IMR-90 (cell line): ENCODE measurements around the gene CNIH2. TPM values are rescaled to one million over a fixed set of nuclear protein-coding genes. Genes with fewer than 3 reads are reported as not detected.

ENCODE experiments used
- ATAC-seq: fragments of 200-7000 bp; cut with Tn5 transposase; 2 replicates; pipeline ENCODE4 v1.9.1; 2020; ENCODE audit warnings: low read depth, mild to moderate bottlenecking, moderate library complexity
- BruUV-seq: library from RNA; stranded (reverse); fragments of 400-500 nt; replicated peaks from 2 replicates; lab custom pipeline; 2021; lab: Mats Ljungman, UMichigan
- CTCF ChIA-PET: fragments of 300-600 bp; formaldehyde crosslinking; extraction: SDS; loops from one replicate; lab custom pipeline; 2021; ENCODE audit warnings: antibody characterized with exemption; lab: Yijun Ruan, JAX
- POLR2A ChIA-PET: fragments of 300-600 bp; sonication (Branson Sonifier 250); formaldehyde crosslinking; loops from one replicate; lab custom pipeline; 2022; ENCODE audit warnings: antibody characterized with exemption; ENCODE audit not compliant: unreplicated experiment; lab: Charles Lee
- DNase-seq: peaks from one replicate; pipeline ENCODE4 v3.0.0; 2013
- H2AFZ ChIP-seq: replicated peaks from 2 replicates; pipeline ENCODE3; 2013; ENCODE audit warnings: low read length, mild to moderate bottlenecking; ENCODE audit not compliant: poor library complexity
- H2AK5ac ChIP-seq: 2 replicates; pipeline ENCODE4 v1.6.1; 2013; ENCODE audit warnings: low read depth, low read length, inconsistent platforms
- H2AK9ac ChIP-seq: replicated peaks from 2 replicates; pipeline ENCODE3; 2013; ENCODE audit warnings: mild to moderate bottlenecking, low read depth, low read length, moderate library complexity; ENCODE audit not compliant: poor library complexity
- H2BK120ac ChIP-seq: 2 replicates; pipeline ENCODE4 v1.6.1; 2013; ENCODE audit warnings: low read depth, low read length, inconsistent platforms
- H2BK15ac ChIP-seq: 3 replicates; pipeline ENCODE4 v1.6.1; 2013; ENCODE audit warnings: low read depth, low read length, inconsistent platforms
- H2BK20ac ChIP-seq: 2 replicates; pipeline ENCODE4 v1.6.1; 2013; ENCODE audit warnings: low read depth, mild to moderate bottlenecking, inconsistent platforms, low read length, moderate library complexity
- H2BK5ac ChIP-seq: 2 replicates; pipeline ENCODE4 v1.6.1; 2013; ENCODE audit warnings: mild to moderate bottlenecking, low read depth, low read length, inconsistent platforms; ENCODE audit not compliant: poor library complexity, severe bottlenecking
- H3K14ac ChIP-seq: replicated peaks from 2 replicates; pipeline ENCODE4 v1.6.1; 2013; ENCODE audit warnings: low read depth, low read length, inconsistent platforms
- H3K18ac ChIP-seq: 2 replicates; pipeline ENCODE4 v1.6.1; 2013; ENCODE audit warnings: low read depth, low read length, control low read depth
- H3K23ac ChIP-seq: 2 replicates; pipeline ENCODE4 v1.6.1; 2013; ENCODE audit warnings: low read depth, low read length, inconsistent platforms
- H3K27ac ChIP-seq: 2 replicates; pipeline ENCODE4 v1.5.1; 2013; ENCODE audit warnings: mild to moderate bottlenecking, control low read depth, low read length; ENCODE audit not compliant: insufficient read depth
- H3K27me3 ChIP-seq: 2 replicates; pipeline ENCODE4 v1.6.1; 2013; ENCODE audit warnings: low read length; ENCODE audit not compliant: control insufficient read depth, insufficient read depth
- H3K36me3 ChIP-seq: 2 replicates; pipeline ENCODE4 v1.6.1; 2013; ENCODE audit warnings: low read length, mixed read lengths; ENCODE audit not compliant: control insufficient read depth, insufficient read depth
- H3K4ac ChIP-seq: 2 replicates; pipeline ENCODE4 v1.6.1; 2013; ENCODE audit warnings: low read depth, low read length, inconsistent platforms
- H3K4me1 ChIP-seq: 2 replicates; pipeline ENCODE4 v1.6.1; 2013; ENCODE audit warnings: low read length, mixed read lengths; ENCODE audit not compliant: control insufficient read depth, insufficient read depth
- H3K4me2 ChIP-seq: 2 replicates; pipeline ENCODE4 v1.6.1; 2013; ENCODE audit warnings: low read depth, mild to moderate bottlenecking, control low read depth, low read length, moderate library complexity
- H3K4me3 ChIP-seq: 2 replicates; pipeline ENCODE4 v1.5.1; 2013; ENCODE audit warnings: low read depth, mild to moderate bottlenecking, control low read depth, low read length, moderate library complexity; ENCODE audit not compliant: insufficient read depth
- H3K56ac ChIP-seq: 2 replicates; pipeline ENCODE4 v1.6.1; 2013; ENCODE audit warnings: low read length, inconsistent platforms; ENCODE audit not compliant: insufficient read depth; ENCODE audit errors: extremely low read depth
- H3K79me1 ChIP-seq, 2 experiments: 2 replicates each; pipeline ENCODE4 v1.6.1; 2013; ENCODE audit warnings: low read length in 2 of 2, inconsistent platforms in 1 of 2, low read depth in 1 of 2
- H3K9ac ChIP-seq: 2 replicates; pipeline ENCODE4 v1.6.1; 2013; ENCODE audit warnings: low read depth, low read length, control low read depth
- H3K9me1 ChIP-seq: 2 replicates; pipeline ENCODE4 v1.6.1; 2013; ENCODE audit warnings: low read length, inconsistent platforms; ENCODE audit not compliant: insufficient read depth
- H3K9me3 ChIP-seq: 2 replicates; pipeline ENCODE4 v1.6.1; 2013; ENCODE audit warnings: low read length; ENCODE audit not compliant: control insufficient read depth, insufficient read depth
- H4K20me1 ChIP-seq: 2 replicates; pipeline ENCODE4 v1.6.1; 2013; ENCODE audit warnings: low read length, inconsistent platforms; ENCODE audit not compliant: insufficient read depth
- H4K5ac ChIP-seq: 2 replicates; pipeline ENCODE4 v1.6.1; 2013; ENCODE audit warnings: mild to moderate bottlenecking, low read depth, low read length, control low read depth
- H4K8ac ChIP-seq, 2 experiments: 2 replicates each; pipeline ENCODE4 v1.6.1; 2013; ENCODE audit warnings: low read depth in 2 of 2, low read length in 2 of 2, control low read depth in 1 of 2, inconsistent platforms in 1 of 2
- H4K91ac ChIP-seq: 2 replicates; pipeline ENCODE4 v1.6.1; 2013; ENCODE audit warnings: low read depth, low read length, inconsistent platforms; ENCODE audit not compliant: insufficient read depth
- BHLHE40 ChIP-seq: fragments of 150-350 bp; IDR thresholded peaks from 2 replicates; pipeline ENCODE4 v1.6.1; 2016; ENCODE audit warnings: mild to moderate bottlenecking, low read depth, low read length
- CEBPB ChIP-seq: IDR thresholded peaks from 2 replicates; pipeline ENCODE4 v1.6.1; 2012; ENCODE audit warnings: low read depth, low read length, improper control_type of control experiment
- ELK1 ChIP-seq: fragments of 150-350 bp; IDR thresholded peaks from 2 replicates; pipeline ENCODE4 v1.6.1; 2016; ENCODE audit warnings: low read depth, mild to moderate bottlenecking, low read length, moderate library complexity, borderline replicate concordance
- MAZ ChIP-seq: IDR thresholded peaks from 2 replicates; pipeline ENCODE4 v1.6.1; 2012; ENCODE audit warnings: low read depth, mild to moderate bottlenecking, low read length, improper control_type of control experiment, moderate library complexity, borderline replicate concordance
- MXI1 ChIP-seq: IDR thresholded peaks from 2 replicates; pipeline ENCODE4 v1.6.1; 2012; ENCODE audit warnings: low read depth, mild to moderate bottlenecking, low read length, moderate library complexity, borderline replicate concordance
- POLR2A ChIP-seq: IDR thresholded peaks from 2 replicates; pipeline ENCODE4 v1.6.1; 2012; ENCODE audit warnings: mild to moderate bottlenecking, low read depth, low read length
- RAD21 ChIP-seq: IDR thresholded peaks from 2 replicates; pipeline ENCODE4 v1.6.1; 2012; ENCODE audit warnings: low read length, improper control_type of control experiment
- RFX5 ChIP-seq: IDR thresholded peaks from 2 replicates; pipeline ENCODE4 v1.8.0; 2012; ENCODE audit warnings: low read depth, mild to moderate bottlenecking, low read length, moderate library complexity
- SMC3 ChIP-seq: fragments of 150-350 bp; IDR thresholded peaks from 2 replicates; pipeline ENCODE4 v1.6.1; 2016; ENCODE audit warnings: low read depth, mild to moderate bottlenecking, antibody characterized with exemption, low read length, moderate library complexity
- USF2 ChIP-seq: fragments of 150-350 bp; IDR thresholded peaks from 2 replicates; pipeline ENCODE4 v1.6.1; 2017; ENCODE audit warnings: mild to moderate bottlenecking, antibody characterized with exemption, low read length, low read depth
- WGBS, 2 experiments: methylation state at CpG; one replicate each; pipeline versions ENCODE4 v1.1.5 to v1.1.7; 2013; ENCODE audit warnings: missing lambda C conversion rate in 2 of 2; ENCODE audit not compliant: insufficient read length in 1 of 2; ENCODE audit errors: extremely low coverage in 2 of 2; 5-methylcytosine and 5-hydroxymethylcytosine counted together
- dilution Hi-C: fragments of 300-500 bp; cut with HindIII; formaldehyde crosslinking; loops from one replicate; pipeline ENCODE4 v1.14.3; 2018; ENCODE audit warnings: low sequenced_read_pairs; ENCODE audit not compliant: unreplicated experiment
- in situ Hi-C: fragments of 300-500 bp; cut with MboI; formaldehyde crosslinking; loops from 3 replicates; pipeline ENCODE4 v1.14.3; 2019; ENCODE audit warnings: low sequenced_read_pairs, inconsistent platforms, mixed read lengths
- intact Hi-C: fragments of 100-400 bp; cut with micrococcal nuclease; formaldehyde crosslinking; loops from 2 replicates; pipeline ENCODE4 v1.10.0; 2022
- polyA plus RNA-seq, 3 experiments: library from polyadenylated mRNA; depleted of rRNA; stranded (reverse); fragments of >200 nt; gene quantifications; 2 replicates each; pipeline ENCODE4 v1.2.3, GENCODE V29; 2012; ENCODE audit warnings: low replicate concordance in 1 of 3
- total RNA-seq: library from RNA; depleted of rRNA; stranded (reverse); fragments of >200 nt; gene quantifications from 2 replicates; pipeline ENCODE4 v1.2.3, GENCODE V29; 2012

Gene CNIH2
- total and polyA plus RNA-seq, 2 of the 4 experiments (the other 2 are of a cell fraction), result 0.54 to 3.4 TPM

- H2AK5ac ChIP-seq, result no peak overlapping the region
- H3K27me3 ChIP-seq, result no peaks in the 10 kb centered on the region
- no peaks in the 10 kb centered on the region for H3K9me3 ChIP-seq
- intact Hi-C loops (no loop called here), dilution Hi-C loops (no loop called here), in situ Hi-C loops (no loop called here)
- no peaks in the 10 kb centered on the region for H3K9me1 ChIP-seq
- H2AFZ ChIP-seq, result no peak overlapping the region
- ChIA-PET CTCF (no interaction called here), POLR2A (no interaction called here)
- no peak overlapping the region for H3K18ac ChIP-seq
- DNase-seq, result no peak
- H4K91ac ChIP-seq, result no peak overlapping the region
- WGBS, 2 experiments, result 84% methylated on average over 6 of the region's 7 CpGs; no CpG with 5 or more reads in 1 of the 2 experiments
- no peaks in the 10 kb centered on the region for H4K20me1 ChIP-seq
- no peaks in the 10 kb centered on the region for H3K4me1 ChIP-seq
- H3K56ac ChIP-seq, result no peak overlapping the region
- no peak overlapping the region for H3K14ac ChIP-seq
- no peak for ATAC-seq
- H3K79me1 ChIP-seq, result no peaks in the 10 kb centered on the region
- H3K36me3 ChIP-seq, result peaks cover 63% of the 10 kb centered on the region
- H3K4ac ChIP-seq, result no peak overlapping the region
- H2BK120ac ChIP-seq, result no peak overlapping the region
- BruUV-seq, result no TSS peak
- no peak overlapping the region for H3K4me3 ChIP-seq
- no peak overlapping the region for H3K27ac ChIP-seq
- no peak overlapping the region for H3K23ac ChIP-seq
- H2BK20ac ChIP-seq, result no peak overlapping the region
- no peak overlapping the region for H2BK5ac ChIP-seq
- H4K8ac ChIP-seq, result no peak overlapping the region
- H3K4me2 ChIP-seq, result no peak overlapping the region
- no peak overlapping the region for H3K9ac ChIP-seq
- no peak overlapping the region for H2BK15ac ChIP-seq
- TF ChIP-seq BHLHE40 (no peak), SMC3 (no peak), CEBPB (no peak), MAZ (no peak), USF2 (no peak), POLR2A (no peak), MXI1 (no peak), ELK1 (no peak), RFX5 (no peak), RAD21 (no peak)
- H2AK9ac ChIP-seq, result no peak overlapping the region
- no peak overlapping the region for H4K5ac ChIP-seq
These were observed 46.4 kb upstream of the CNIH2 start for GRCh38 chr11:66231561-66231960.
